ENCODE measurements around the gene AKAIN1.

AKAIN1 gene

GRCh38 chr18:5145168-5145825 is 51.8 kb downstream of the AKAIN1 start:
- no peak overlapping the region for H3K4ac ChIP-seq (ENCODE audit: low read depth, low read length)
- H3K4me3 ChIP-seq (ENCODE audit: low read depth, low read length): no peak overlapping the region
- H2BK120ac ChIP-seq (ENCODE audit: insufficient read depth, low read length, poor library complexity): no peak overlapping the region
- no peaks in the 10 kb centered on the region for H3K79me1 ChIP-seq (ENCODE audit: low read length)
- no peaks in the 10 kb centered on the region for H3K4me1 ChIP-seq (ENCODE audit: control insufficient read depth in 1 of 2, insufficient read depth in 2 of 2, low read length in 2 of 2)
- no peaks in the 10 kb centered on the region for H3K79me2 ChIP-seq (ENCODE audit: control insufficient read depth, insufficient read depth, low read length, poor library complexity)
- H3K18ac ChIP-seq (ENCODE audit: low read length): no peak overlapping the region
- H3K36me3 ChIP-seq (ENCODE audit: control insufficient read depth in 1 of 2, insufficient read depth in 2 of 2, low read length in 2 of 2): no peaks in the 10 kb centered on the region
- H2BK5ac ChIP-seq (ENCODE audit: low read depth, low read length, poor library complexity): no peak overlapping the region
- H4K12ac ChIP-seq (ENCODE audit: low read depth, low read length): no peak overlapping the region
- no peak overlapping the region for H2BK12ac ChIP-seq (ENCODE audit: low read length)
- H4K91ac ChIP-seq (ENCODE audit: low read depth, low read length): no peak overlapping the region
- H3K14ac ChIP-seq (ENCODE audit: low read length): no peak overlapping the region
- no peak overlapping the region for H3K23ac ChIP-seq (ENCODE audit: low read length)
- no peaks in the 10 kb centered on the region for H3K27me3 ChIP-seq (ENCODE audit: insufficient read depth, low read length)
- H3K9me3 ChIP-seq (ENCODE audit: insufficient read depth, low read depth, low read length): no peaks in the 10 kb centered on the region
- H3K27ac ChIP-seq (ENCODE audit: low read depth, low read length): no peak overlapping the region
- peak overlapping the region; percentile 68 for H3K9ac ChIP-seq (ENCODE audit: low read length)
- H3K4me2 ChIP-seq (ENCODE audit: low read length): no peak overlapping the region
- H4K8ac ChIP-seq (ENCODE audit: low read depth, low read length): no peak overlapping the region
- DNase-seq: no peak
- H2AFZ ChIP-seq (ENCODE audit: insufficient read depth, low read length, poor library complexity): no peak overlapping the region
- no peak overlapping the region for H2AK5ac ChIP-seq (ENCODE audit: low read length)
- no CpG with 5 or more reads among the region's 10 CpGs for WGBS (ENCODE audit: extremely low coverage, insufficient coverage, insufficient read length)

GRCh38 chr18:5144629-5145028 is 52.4 kb downstream of the AKAIN1 start:
- Histone ChIP-seq H2BK12ac (ENCODE audit: low read length) (no peak overlapping the region), H2BK120ac (ENCODE audit: insufficient read depth, low read length, poor library complexity) (no peak overlapping the region), H3K79me1 (ENCODE audit: low read length) (no peaks in the 10 kb centered on the region), H3K4ac (ENCODE audit: low read depth, low read length) (no peak overlapping the region), H3K4me3 (ENCODE audit: low read depth, low read length) (no peak overlapping the region), H3K79me2 (ENCODE audit: control insufficient read depth, insufficient read depth, low read length, poor library complexity) (no peaks in the 10 kb centered on the region), H2AK5ac (ENCODE audit: low read length) (no peak overlapping the region), H3K4me2 (ENCODE audit: low read length) (no peak overlapping the region), H4K8ac (ENCODE audit: low read depth, low read length) (no peak overlapping the region), H4K91ac (ENCODE audit: low read depth, low read length) (no peak overlapping the region), H3K9me3 (ENCODE audit: insufficient read depth, low read depth, low read length) (no peaks in the 10 kb centered on the region), H3K18ac (ENCODE audit: low read length) (no peak overlapping the region), H3K23ac (ENCODE audit: low read length) (no peak overlapping the region), H2BK5ac (ENCODE audit: low read depth, low read length, poor library complexity) (no peak overlapping the region), H3K27me3 (ENCODE audit: insufficient read depth, low read length) (no peaks in the 10 kb centered on the region), H3K27ac (ENCODE audit: low read depth, low read length) (no peak overlapping the region), H3K9ac (ENCODE audit: low read length) (no peak overlapping the region), H4K12ac (ENCODE audit: low read depth, low read length) (no peak overlapping the region), H2AFZ (ENCODE audit: insufficient read depth, low read length, poor library complexity) (no peak overlapping the region), H3K14ac (ENCODE audit: low read length) (no peak overlapping the region), H3K36me3 (ENCODE audit: control insufficient read depth in 1 of 2, insufficient read depth in 2 of 2, low read length in 2 of 2) (no peaks in the 10 kb centered on the region), H3K4me1 (ENCODE audit: control insufficient read depth in 1 of 2, insufficient read depth in 2 of 2, low read length in 2 of 2) (no peaks in the 10 kb centered on the region)
- no CpG with 5 or more reads among the region's 1 CpG for WGBS (ENCODE audit: extremely low coverage, insufficient coverage, insufficient read length)
- DNase-seq: no peak

- Histone ChIP-seq H3K18ac (ENCODE audit: low read length) (no peak overlapping the region), H2AFZ (ENCODE audit: insufficient read depth, low read length, poor library complexity) (no peak overlapping the region), H4K12ac (ENCODE audit: low read depth, low read length) (no peak overlapping the region), H3K79me2 (ENCODE audit: control insufficient read depth, insufficient read depth, low read length, poor library complexity) (no peaks in the 10 kb centered on the region), H2AK5ac (ENCODE audit: low read length) (no peak overlapping the region), H3K14ac (ENCODE audit: low read length) (no peak overlapping the region), H3K27ac (ENCODE audit: low read depth, low read length) (no peak overlapping the region), H3K27me3 (ENCODE audit: insufficient read depth, low read length) (no peaks in the 10 kb centered on the region), H3K23ac (ENCODE audit: low read length) (no peak overlapping the region), H4K91ac (ENCODE audit: low read depth, low read length) (no peak overlapping the region), H3K36me3 (ENCODE audit: control insufficient read depth in 1 of 2, insufficient read depth in 2 of 2, low read length in 2 of 2) (no peaks in the 10 kb centered on the region), H3K4me2 (ENCODE audit: low read length) (no peak overlapping the region), H2BK12ac (ENCODE audit: low read length) (no peak overlapping the region), H3K9me3 (ENCODE audit: insufficient read depth, low read depth, low read length) (no peaks in the 10 kb centered on the region), H4K8ac (ENCODE audit: low read depth, low read length) (no peak overlapping the region), H3K4me1 (ENCODE audit: control insufficient read depth in 1 of 2, insufficient read depth in 2 of 2, low read length in 2 of 2) (no peaks in the 10 kb centered on the region), H3K4me3 (ENCODE audit: low read depth, low read length) (no peak overlapping the region), H3K79me1 (ENCODE audit: low read length) (no peaks in the 10 kb centered on the region), H2BK120ac (ENCODE audit: insufficient read depth, low read length, poor library complexity) (no peak overlapping the region), H3K9ac (ENCODE audit: low read length) (no peak overlapping the region), H2BK5ac (ENCODE audit: low read depth, low read length, poor library complexity) (no peak overlapping the region), H3K4ac (ENCODE audit: low read depth, low read length) (no peak overlapping the region)
- no peak for DNase-seq
- no CpG with 5 or more reads among the region's 2 CpGs for WGBS (ENCODE audit: extremely low coverage, insufficient coverage, insufficient read length)
Measured at GRCh38 chr18:5142859-5143258, 54.2 kb downstream of the AKAIN1 start.

- Histone ChIP-seq H2BK120ac (ENCODE audit: insufficient read depth, low read length, poor library complexity) (no peak overlapping the region), H3K27me3 (ENCODE audit: insufficient read depth, low read length) (no peaks in the 10 kb centered on the region), H3K4me1 (ENCODE audit: control insufficient read depth in 1 of 2, insufficient read depth in 2 of 2, low read length in 2 of 2) (no peaks in the 10 kb centered on the region), H3K18ac (ENCODE audit: low read length) (no peak overlapping the region), H3K23ac (ENCODE audit: low read length) (no peak overlapping the region), H4K8ac (ENCODE audit: low read depth, low read length) (no peak overlapping the region), H3K4me2 (ENCODE audit: low read length) (no peak overlapping the region), H3K79me2 (ENCODE audit: control insufficient read depth, insufficient read depth, low read length, poor library complexity) (no peaks in the 10 kb centered on the region), H3K14ac (ENCODE audit: low read length) (no peak overlapping the region), H3K27ac (ENCODE audit: low read depth, low read length) (no peak overlapping the region), H2AK5ac (ENCODE audit: low read length) (no peak overlapping the region), H4K91ac (ENCODE audit: low read depth, low read length) (no peak overlapping the region), H3K9ac (ENCODE audit: low read length) (no peak overlapping the region), H3K79me1 (ENCODE audit: low read length) (no peaks in the 10 kb centered on the region), H3K4ac (ENCODE audit: low read depth, low read length) (no peak overlapping the region), H2BK5ac (ENCODE audit: low read depth, low read length, poor library complexity) (no peak overlapping the region), H3K4me3 (ENCODE audit: low read depth, low read length) (no peak overlapping the region), H4K12ac (ENCODE audit: low read depth, low read length) (no peak overlapping the region), H3K36me3 (ENCODE audit: control insufficient read depth in 1 of 2, insufficient read depth in 2 of 2, low read length in 2 of 2) (no peaks in the 10 kb centered on the region), H2BK12ac (ENCODE audit: low read length) (no peak overlapping the region), H3K9me3 (ENCODE audit: insufficient read depth, low read depth, low read length) (no peaks in the 10 kb centered on the region), H2AFZ (ENCODE audit: insufficient read depth, low read length, poor library complexity) (no peak overlapping the region)
- no peak for DNase-seq
- WGBS (ENCODE audit: extremely low coverage, insufficient coverage, insufficient read length): no CpG with 5 or more reads among the region's 4 CpGs
Measured at GRCh38 chr18:5142131-5142530, 54.9 kb downstream of the AKAIN1 start.
